ENCODE results near the gene TNXB. TPM values are rescaled to one million over a fixed set of nuclear protein-coding genes. Genes with fewer than 3 reads are reported as not detected.

The TNXB gene, protein sequence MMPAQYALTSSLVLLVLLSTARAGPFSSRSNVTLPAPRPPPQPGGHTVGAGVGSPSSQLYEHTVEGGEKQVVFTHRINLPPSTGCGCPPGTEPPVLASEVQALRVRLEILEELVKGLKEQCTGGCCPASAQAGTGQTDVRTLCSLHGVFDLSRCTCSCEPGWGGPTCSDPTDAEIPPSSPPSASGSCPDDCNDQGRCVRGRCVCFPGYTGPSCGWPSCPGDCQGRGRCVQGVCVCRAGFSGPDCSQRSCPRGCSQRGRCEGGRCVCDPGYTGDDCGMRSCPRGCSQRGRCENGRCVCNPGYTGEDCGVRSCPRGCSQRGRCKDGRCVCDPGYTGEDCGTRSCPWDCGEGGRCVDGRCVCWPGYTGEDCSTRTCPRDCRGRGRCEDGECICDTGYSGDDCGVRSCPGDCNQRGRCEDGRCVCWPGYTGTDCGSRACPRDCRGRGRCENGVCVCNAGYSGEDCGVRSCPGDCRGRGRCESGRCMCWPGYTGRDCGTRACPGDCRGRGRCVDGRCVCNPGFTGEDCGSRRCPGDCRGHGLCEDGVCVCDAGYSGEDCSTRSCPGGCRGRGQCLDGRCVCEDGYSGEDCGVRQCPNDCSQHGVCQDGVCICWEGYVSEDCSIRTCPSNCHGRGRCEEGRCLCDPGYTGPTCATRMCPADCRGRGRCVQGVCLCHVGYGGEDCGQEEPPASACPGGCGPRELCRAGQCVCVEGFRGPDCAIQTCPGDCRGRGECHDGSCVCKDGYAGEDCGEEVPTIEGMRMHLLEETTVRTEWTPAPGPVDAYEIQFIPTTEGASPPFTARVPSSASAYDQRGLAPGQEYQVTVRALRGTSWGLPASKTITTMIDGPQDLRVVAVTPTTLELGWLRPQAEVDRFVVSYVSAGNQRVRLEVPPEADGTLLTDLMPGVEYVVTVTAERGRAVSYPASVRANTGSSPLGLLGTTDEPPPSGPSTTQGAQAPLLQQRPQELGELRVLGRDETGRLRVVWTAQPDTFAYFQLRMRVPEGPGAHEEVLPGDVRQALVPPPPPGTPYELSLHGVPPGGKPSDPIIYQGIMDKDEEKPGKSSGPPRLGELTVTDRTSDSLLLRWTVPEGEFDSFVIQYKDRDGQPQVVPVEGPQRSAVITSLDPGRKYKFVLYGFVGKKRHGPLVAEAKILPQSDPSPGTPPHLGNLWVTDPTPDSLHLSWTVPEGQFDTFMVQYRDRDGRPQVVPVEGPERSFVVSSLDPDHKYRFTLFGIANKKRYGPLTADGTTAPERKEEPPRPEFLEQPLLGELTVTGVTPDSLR (N-terminal part only)
- total RNA-seq, result 1 to 10 TPM in 1 of 2 experiments, under 1 TPM in 1; 0.43 to 1.2 TPM

DNA sequence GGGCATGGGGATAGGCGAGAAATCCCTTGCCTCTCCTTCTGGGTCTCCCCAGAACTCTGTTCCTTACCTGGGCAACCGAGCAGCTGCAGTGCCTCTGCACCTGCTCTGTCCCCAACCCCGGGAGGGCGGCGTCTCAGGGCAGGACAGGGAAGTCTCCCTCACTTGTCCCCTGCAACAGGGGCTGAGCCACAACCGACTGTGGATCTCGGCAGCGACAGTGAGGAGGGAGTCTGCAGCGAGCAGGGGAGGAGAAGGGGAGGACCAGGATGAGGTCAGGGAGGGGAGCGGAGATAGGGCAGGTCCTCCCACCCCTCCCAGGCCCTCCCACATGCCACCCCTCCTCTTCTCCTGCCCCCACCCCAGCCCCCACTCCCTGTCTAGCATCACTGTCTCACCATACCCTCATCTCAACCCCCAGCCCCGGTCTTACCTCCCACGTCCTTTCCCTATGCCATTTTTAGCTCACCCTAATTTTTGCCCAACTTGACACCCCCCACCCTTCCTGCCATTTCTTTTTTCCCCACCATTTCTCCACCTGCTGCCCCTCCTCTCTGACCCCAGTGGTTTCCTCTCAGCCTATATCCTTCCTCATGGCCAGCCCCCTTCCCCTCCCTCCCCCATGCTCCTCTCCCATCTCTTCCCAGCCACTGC lies at the start of gene TNXB:
TSS of gene TNXB (minus strand) at position 225 of the 651 bp plus-strand sequence. CDS start 11,140 bp downstream, outside the sequence.
- Mint-ChIP-seq H3K27ac (no peak within 1 kb of the TSS), H3K27me3 (peaks cover 9% of the 10 kb centered on the region), H3K9me3 (no peaks in the 10 kb centered on the region), H3K36me3 (no peaks in the 10 kb centered on the region), H3K4me3 (no peak within 1 kb of the TSS), H3K4me1 (peaks cover 21% of the 10 kb centered on the region)
- DNase-seq, result no peak

DNA sequence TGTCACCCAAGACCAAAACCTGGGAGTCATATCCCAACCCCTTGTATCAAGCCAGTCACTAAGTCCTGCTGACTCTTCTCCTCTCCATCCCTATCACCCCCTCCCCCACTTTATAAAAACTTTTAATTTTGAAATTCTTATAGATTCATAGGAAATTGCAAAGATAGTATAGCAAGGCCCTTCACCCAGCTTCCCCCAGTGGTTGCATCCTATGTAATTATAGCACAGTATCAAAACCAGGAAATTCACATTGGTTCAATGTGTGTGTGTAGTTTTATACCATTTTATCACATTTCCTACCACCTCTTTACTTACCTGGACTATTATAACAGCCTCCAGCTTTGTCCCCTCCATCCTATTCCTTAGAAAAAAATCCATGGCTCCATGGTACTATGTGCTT lies 48.9 kb upstream of the TNXB start:
- Mint-ChIP-seq H3K9me3 (no peaks in the 10 kb centered on the region), H3K36me3 (peaks cover 19% of the 10 kb centered on the region), H3K4me1 (peaks cover 19% of the 10 kb centered on the region), H3K27me3 (no peaks in the 10 kb centered on the region), H3K4me3 (no peak overlapping the region), H3K27ac (no peak overlapping the region)
- DNase-seq, result no peak

DNA sequence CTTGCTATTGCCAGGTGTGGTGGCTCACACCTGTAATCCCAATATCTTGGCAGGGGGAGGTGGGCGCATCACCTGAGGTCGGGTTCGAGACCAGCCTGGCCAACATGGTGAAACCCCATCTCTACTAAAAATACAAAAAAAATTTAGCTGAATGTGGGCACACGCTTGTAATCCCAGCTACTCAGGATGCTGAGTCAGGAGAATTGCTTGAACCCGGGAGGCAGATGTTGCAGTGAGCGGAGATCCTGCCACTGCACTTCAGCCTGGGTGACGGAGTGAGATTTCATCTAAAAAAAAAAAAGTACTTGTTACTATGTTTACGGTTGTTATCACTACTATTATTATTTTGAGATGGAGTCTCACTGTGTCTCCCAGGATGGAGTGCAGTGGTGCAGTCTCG lies 47.8 kb upstream of the TNXB start:
- H3K4me1 Mint-ChIP-seq, result peaks cover 30% of the 10 kb centered on the region
- no peak for DNase-seq
- H3K4me3 Mint-ChIP-seq, result no peak overlapping the region
- H3K27ac Mint-ChIP-seq, result no peak overlapping the region
- H3K9me3 Mint-ChIP-seq, result no peaks in the 10 kb centered on the region
- peaks cover 19% of the 10 kb centered on the region for H3K36me3 Mint-ChIP-seq
- no peaks in the 10 kb centered on the region for H3K27me3 Mint-ChIP-seq

DNA sequence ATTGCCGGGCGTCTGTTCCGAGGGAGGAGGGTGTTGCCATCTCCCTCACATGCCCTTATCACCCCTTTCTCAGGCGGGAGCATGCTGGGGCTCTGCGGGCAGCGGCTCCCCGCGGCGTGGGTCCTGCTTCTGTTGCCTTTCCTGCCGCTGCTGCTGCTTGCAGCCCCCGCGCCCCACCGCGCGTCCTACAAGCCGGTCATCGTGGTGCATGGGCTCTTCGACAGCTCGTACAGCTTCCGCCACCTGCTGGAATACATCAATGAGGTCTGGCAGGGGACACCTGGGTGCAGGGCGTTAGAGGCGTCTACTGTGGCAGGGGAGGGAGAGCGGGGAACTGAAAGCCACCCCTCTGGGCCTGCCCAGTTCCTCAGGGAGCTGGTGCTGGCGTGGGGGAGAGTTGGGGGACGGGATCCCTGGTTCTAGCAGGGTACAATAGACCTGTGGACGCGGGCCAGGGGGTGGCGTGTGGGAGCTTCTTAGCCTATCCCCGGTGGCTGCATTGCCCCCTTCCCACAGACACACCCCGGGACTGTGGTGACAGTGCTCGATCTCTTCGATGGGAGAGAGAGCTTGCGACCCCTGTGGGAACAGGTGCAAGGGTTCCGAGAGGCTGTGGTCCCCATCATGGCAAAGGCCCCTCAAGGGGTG lies 45.5 kb upstream of the TNXB start:
- Mint-ChIP-seq H3K9me3 (no peaks in the 10 kb centered on the region), H3K27ac (peak overlapping the region; percentile 92), H3K4me1 (peaks cover 44% of the 10 kb centered on the region), H3K4me3 (peak overlapping the region; percentile 97), H3K36me3 (peaks cover 17% of the 10 kb centered on the region), H3K27me3 (peaks cover 9% of the 10 kb centered on the region)
- DNase-seq, result peak; percentile 72

DNA sequence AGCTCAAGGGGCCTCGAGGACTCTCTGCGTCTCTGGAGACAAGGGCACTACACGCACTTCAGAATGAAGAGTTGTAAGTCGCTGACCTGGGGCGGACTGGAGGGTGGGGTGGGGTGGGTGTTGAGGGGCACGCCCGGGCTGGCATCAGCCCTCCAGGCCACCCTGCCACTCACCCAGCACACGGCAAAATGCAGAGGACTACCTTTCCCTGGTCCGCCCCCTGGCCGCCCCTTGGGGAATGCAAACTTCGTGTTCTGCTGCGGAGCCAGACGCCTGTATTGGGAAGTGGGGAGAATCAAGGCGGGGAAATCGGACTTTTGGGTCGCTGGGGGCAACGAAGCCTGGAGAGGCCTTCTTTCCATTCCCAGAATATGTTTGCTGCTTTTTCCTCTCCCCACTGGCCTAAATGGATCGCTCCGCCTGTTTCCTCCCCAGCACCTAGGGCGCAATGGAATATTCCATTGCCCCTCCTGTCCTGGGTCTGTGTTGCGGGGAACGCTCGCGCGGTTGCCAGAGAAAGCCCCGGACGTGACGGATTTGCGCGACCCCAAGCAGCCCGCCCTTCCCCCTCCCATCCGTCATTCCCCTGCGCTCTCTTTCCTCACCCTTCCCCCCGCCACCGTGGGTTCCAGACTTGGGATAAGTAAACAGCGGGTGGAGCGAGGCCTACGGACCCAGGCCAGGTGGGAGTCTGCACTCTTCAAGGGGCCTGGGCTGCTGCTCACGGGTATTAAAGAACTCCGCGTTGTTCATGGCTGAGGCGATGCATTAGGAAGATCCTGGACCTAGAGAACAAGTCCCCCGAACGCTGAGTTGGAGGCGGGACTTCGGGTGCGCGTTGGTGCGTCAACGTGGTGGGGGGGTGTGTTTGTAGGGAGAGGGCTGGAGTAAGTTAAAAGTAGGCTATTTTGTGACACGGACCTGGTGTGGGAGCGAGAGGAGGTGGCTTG lies 44.7 kb upstream of the TNXB start, which contains the start of gene PPT2:
TSS of gene PPT2 (plus strand) at position 578 of the 950 bp plus-strand sequence. CDS start 454 bp downstream, outside the sequence.
- H3K4me1 Mint-ChIP-seq, result peaks cover 48% of the 10 kb centered on the region
- DNase-seq, result peak; percentile 89
- H3K9me3 Mint-ChIP-seq, result no peaks in the 10 kb centered on the region
- peaks cover 13% of the 10 kb centered on the region for H3K27me3 Mint-ChIP-seq
- H3K4me3 Mint-ChIP-seq, result peak within 1 kb of the TSS; percentile 97
- peaks cover 17% of the 10 kb centered on the region for H3K36me3 Mint-ChIP-seq
- peak within 1 kb of the TSS; percentile 92 for H3K27ac Mint-ChIP-seq

DNA sequence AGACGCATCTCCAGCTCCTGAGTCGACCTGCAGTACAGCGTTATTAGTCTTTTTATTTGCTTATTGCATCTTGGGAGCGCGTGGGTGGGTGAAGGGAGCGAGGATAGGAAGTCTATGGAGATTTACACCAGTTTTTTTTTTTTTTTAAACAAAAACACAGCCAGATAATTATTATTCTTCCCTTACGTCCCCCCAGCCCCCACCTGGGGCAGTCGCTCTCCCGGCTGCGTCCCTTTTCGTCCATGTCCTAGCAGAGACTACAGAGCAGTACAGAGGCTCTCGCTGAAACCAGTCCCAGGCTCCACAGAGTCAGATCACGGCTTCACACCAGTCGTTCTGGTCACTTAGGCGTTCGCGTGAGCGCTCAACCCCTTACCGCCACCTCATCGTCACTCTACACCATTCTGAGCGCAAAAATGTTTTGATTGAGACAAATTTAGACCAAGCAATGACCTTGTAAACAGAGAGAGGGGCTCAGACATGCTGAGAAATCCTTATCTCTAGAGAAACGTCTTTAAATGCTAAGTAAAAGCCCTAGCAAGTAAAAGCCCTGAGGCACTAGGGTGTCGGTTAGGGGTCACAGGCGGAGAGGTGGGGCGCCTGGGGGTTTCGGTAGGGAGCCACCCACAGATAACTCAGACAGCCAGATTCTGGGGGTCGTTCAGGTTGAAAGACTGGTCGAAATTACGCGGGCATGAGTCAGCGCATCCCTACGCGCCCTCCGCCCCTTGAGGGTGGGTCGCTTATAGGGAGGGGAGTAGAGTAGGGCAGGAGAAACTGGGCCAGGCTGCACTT lies 43.8 kb upstream of the TNXB start:
- Mint-ChIP-seq H3K4me3 (peak overlapping the region; percentile 97), H3K27me3 (peaks cover 18% of the 10 kb centered on the region), H3K9me3 (no peaks in the 10 kb centered on the region), H3K36me3 (peaks cover 14% of the 10 kb centered on the region), H3K27ac (peak overlapping the region; percentile 77), H3K4me1 (peaks cover 55% of the 10 kb centered on the region)
- DNase-seq, result peak; percentile 40

DNA sequence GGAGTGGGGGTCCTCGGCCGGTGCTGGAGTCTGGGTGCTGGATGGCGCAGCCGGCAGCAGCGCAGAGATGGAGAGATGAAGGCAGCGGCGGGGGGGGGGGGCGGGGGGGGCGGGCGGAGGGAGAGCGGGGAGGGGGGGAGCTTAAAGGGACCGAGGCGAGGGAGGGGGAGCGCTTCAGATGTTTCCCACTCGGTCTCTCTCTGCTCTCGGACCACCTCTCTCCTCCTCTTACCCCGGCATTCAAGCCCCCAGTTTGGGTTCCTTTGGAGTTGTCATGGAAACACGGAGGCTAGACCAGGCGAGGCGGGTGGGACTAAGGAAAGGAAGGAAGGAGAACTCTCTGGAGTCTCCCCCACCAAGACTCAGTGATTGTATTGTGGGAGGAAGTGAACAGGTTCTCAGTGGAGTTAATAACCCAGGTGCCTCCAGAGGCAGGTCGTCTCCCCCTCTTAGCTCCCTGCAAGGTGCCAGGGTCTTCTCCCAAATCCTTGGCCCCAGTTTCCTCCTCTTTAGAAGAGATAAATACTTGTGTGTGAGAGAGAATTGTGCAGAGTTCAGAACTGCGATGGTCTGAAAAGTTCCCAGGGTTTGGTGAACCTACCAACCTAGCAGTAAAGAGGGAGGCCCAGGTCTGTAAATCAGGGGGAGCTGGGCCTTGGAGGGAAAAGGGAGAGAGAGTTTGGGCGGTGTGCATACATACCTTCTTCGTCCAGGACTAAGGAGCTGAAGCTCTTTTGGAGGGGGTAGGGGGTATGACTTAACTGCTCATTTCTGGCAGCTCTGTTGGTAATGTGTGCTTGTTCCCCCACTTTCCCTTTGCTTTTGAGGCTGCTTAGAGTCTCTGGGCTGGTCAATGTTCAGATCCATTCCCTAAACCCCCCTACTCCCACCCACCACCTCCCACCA lies 43.0 kb upstream of the TNXB start, which contains the start of gene PRRT1:
TSS of gene PRRT1 (minus strand) at position 77 of the 906 bp plus-strand sequence. CDS start 112 bp downstream, outside the sequence.
- DNase-seq, result no peak
- H3K36me3 Mint-ChIP-seq, result peaks cover 7% of the 10 kb centered on the region
- no peaks in the 10 kb centered on the region for H3K9me3 Mint-ChIP-seq
- peaks cover 56% of the 10 kb centered on the region for H3K4me1 Mint-ChIP-seq
- peaks cover 21% of the 10 kb centered on the region for H3K27me3 Mint-ChIP-seq
- H3K4me3 Mint-ChIP-seq, result peak within 1 kb of the TSS; percentile 97
- peak within 1 kb of the TSS; percentile 26 for H3K27ac Mint-ChIP-seq

DNA sequence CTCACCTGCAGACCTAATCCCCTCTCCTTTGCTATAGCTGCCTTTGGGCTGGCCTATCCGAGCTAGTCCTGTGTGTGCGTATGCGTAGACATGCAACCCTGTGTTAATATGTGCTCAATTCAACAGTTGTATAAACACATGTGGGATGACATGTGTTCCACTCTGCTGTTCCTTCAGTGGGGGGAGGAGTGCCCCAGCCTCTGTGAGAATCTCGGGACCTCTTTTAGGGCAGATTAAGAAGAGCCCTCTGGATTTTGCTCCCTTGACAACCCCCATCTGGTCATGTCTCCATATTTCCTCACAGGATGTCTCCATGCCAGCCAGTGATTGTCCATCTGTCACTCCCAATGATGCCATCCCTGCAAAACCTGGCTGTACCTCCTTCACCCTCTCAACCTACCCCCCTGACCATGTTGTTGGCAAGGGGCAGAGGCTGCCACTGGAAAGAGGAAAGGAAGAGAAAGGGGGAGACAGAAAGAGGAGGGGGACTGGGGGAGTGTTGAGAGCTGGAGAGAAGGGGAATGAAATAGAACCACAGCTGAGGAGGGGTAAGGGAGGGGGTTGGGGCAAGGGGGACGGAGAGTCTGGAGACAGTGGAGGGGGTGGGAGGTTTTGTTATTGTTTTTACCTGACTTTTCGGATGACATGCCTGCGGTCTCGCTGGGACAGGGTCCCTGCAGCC lies 42.2 kb upstream of the TNXB start:
- Mint-ChIP-seq H3K4me1 (peaks cover 56% of the 10 kb centered on the region), H3K9me3 (no peaks in the 10 kb centered on the region), H3K36me3 (peaks cover 7% of the 10 kb centered on the region), H3K27me3 (peaks cover 21% of the 10 kb centered on the region), H3K27ac (peak overlapping the region; percentile 18), H3K4me3 (peak overlapping the region; percentile 69)
- no peak for DNase-seq

DNA sequence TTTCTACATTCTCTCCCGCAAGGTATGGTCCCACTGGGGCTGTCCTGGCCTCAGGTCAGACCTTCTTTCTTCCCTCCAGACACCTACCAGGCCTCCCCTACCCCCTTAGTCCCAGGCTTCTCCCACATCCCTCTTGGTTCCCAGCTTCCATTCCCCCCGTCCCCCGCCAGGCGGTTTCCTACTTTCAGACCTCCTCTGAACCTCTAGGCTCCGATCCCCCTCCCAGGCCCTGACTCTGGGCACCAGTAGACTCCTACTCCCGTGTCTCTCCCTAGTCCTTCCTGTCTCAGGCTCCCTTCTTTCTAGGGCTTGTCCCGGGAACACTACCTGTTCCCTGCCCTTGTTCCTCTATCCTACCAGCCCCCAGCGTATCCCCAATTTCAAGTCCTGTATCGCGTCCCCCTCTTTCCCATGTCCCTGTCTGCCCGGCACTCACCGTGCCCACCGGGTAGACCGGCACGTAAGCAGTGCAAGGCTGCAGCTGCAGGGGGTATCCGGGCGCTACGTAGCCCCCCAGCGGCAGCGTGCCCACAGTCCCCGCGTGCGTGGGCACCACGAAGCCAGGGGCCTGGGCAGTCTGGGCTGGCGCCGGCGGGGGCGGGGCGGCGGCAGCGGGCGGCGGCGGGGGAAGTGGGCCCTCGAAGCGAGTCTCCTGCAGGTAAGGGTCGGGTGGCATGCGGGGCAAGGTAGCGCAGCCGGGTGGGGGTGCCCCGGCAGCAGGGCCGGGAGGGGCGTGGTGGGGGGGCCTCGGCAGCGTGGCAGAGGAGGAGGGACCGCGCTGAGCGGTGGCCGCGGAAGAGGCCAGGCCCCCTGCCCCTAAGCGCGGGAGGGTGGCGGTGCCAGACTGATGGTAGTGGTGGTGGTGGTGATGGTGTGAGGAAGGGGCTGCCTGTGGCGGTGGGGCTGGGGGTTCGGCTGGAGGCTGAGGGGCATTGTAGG lies 41.1 kb upstream of the TNXB start:
- H3K9me3 Mint-ChIP-seq, result no peaks in the 10 kb centered on the region
- DNase-seq, result no peak
- H3K27ac Mint-ChIP-seq, result peak overlapping the region; percentile 8
- peaks cover 7% of the 10 kb centered on the region for H3K36me3 Mint-ChIP-seq
- peak overlapping the region; percentile 69 for H3K4me3 Mint-ChIP-seq
- peaks cover 46% of the 10 kb centered on the region for H3K4me1 Mint-ChIP-seq
- peaks cover 21% of the 10 kb centered on the region for H3K27me3 Mint-ChIP-seq

DNA sequence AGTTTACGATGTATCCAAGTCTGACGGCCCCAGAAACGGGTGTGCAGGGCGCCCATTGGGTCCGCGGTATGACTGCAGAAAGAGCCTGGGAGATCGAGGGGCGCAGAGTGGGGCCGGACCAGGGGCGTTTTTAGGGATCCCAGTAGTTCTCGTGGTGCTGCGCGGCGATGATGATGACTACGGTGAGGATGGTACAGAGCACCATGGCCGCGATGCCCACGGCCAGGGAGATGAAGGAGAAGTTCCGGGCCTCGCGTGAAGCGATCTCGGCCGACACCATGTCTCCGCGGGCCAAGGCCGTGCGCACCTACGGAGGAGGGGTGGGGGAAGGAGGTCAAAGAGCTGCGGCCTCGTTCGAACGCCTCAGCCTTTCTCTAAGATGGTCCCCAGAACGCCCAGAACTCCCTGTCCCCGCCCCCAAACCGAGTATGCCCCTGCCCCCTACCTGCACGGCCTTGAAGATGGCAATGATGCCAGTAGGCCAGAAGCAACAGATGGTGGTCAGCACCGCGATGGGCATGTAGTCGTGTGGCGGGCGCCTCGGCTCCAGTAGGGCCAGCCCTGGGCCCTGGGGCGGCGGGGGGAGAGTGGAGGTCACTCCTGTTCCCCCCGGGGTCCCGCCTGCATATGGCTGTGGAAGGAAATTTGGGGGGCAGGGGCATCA lies 40.1 kb upstream of the TNXB start:
- H3K27ac Mint-ChIP-seq, result peak overlapping the region; percentile 80
- DNase-seq, result no peak

More for the DNA sequence above, 40.1 kb upstream of the TNXB start:
- H3K4me3 Mint-ChIP-seq, result peak overlapping the region; percentile 73
- peaks cover 40% of the 10 kb centered on the region for H3K4me1 Mint-ChIP-seq
- peaks cover 7% of the 10 kb centered on the region for H3K36me3 Mint-ChIP-seq
- no peaks in the 10 kb centered on the region for H3K9me3 Mint-ChIP-seq
- H3K27me3 Mint-ChIP-seq, result peaks cover 21% of the 10 kb centered on the region

All from activated naive CD8-positive, alpha-beta T cell treated with anti-CD3 and anti-CD28 coated beads for 36 hours (primary cell).